Activated CD4-positive, CD25-positive, alpha-beta regulatory T cell treated with anti-CD3 and anti-CD28 coated beads, Interleukin-2, amount 50 U/mL, for 72 hours (primary cell): ENCODE results near the gene PGBD5.
"Not testable (repeated sequence)": the region's sequence is repeated elsewhere in the genome, so short reads cannot be mapped to it uniquely, and the experiment has no call there.

Source experiments
- DNase-seq: peaks from one replicate; pipeline ENCODE4 v3.0.0; 2021

The PGBD5 gene

GRCh38 chr1:230426246-230427093 lies at the start of gene PGBD5:
Gene PGBD5 (minus strand): TSS chr1:230426332. CDS start chr1:230425928, 404 bp downstream.
- peak; percentile 60 for DNase-seq

- DNase-seq: not testable (repeated sequence)
Measured at GRCh38 chr1:230474924-230475323, 48.8 kb upstream of the PGBD5 start.

GRCh38 chr1:230470750-230471149 lies 44.6 kb upstream of the PGBD5 start:
- DNase-seq: not testable (repeated sequence)

DNA sequence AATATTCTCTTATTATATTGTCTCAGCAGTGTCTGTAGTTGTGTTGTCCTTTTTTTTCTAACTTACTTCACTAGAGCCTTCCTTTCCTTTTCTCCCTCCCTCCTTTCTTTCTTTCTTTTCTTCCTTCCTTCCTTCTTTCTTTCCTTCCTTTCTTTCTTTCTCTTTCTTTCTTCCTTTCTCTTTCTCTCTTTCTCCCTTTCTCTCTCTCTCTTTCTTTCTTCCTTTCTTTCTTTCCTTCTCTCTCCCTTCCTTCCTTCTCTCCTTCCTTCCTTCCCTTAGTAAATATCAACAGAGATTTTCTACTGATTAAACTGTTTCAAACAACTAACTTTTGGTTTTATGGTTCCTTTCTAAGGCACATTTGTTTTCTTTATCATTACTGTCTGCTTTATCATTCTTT lies 43.1 kb upstream of the PGBD5 start:
- no peak for DNase-seq

- no peak for DNase-seq
Measured at GRCh38 chr1:230465691-230466090, 39.6 kb upstream of the PGBD5 start.

- no peak for DNase-seq
Measured at GRCh38 chr1:230464671-230465070, 38.5 kb upstream of the PGBD5 start.

- DNase-seq: no peak
Measured at GRCh38 chr1:230463760-230464159, 37.6 kb upstream of the PGBD5 start.

DNA sequence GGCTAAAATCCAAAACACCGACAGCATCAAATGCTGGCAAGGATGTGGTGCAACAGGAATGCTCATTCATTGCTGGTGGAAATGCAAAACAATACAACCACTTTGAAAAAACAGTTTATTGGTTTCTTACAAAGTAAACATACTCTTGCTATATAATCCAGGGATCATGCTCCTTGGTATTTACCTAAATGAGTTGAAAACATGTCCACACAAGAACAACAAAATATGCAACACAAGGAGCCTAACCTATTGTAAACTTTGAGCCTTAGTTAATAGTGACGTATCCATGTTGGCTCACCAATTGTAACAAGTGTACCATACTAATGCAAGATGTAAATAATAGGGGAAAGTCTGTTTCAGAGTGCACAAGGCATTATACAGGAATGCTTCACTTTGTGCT lies 37.2 kb upstream of the PGBD5 start:
- no peak for DNase-seq

DNA sequence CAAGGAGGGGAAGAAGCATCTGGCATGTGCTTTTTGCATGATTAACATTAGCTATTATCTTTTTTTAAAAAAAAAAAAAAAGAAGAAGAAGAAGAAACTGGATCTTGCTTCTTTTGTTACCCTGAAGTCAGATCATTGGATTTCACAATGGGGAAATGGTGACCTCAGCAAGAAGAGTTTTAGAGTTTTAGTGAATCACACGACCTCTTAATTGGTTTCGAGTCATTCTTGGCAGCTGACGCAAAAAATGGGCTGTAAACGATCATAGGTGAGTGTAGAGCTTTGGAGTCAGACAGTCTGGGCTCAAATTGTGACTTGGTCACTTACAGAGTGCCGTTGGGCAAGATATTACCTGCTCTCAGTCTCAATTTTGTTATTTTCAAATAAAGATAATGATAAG lies 33.3 kb upstream of the PGBD5 start:
- no peak for DNase-seq

DNA sequence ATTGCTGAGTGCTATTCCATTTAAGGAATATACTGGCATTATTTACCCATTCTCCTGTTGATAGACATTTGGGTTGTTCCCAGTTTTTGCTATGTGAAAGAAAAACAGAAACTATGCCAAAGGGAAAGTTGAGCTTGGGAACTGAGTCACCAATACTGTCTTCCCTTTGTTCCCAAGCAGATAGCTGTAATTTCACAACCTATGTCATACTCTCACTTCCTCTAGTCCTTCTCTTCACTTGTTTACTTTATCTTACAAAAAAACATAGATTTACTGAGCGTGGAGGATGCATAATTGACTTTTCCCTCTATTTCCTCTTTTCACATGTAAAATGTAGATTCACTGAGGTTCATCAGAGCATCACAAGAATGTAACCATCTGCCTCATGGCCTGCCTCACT lies 32.4 kb upstream of the PGBD5 start:
- DNase-seq: no peak

DNA sequence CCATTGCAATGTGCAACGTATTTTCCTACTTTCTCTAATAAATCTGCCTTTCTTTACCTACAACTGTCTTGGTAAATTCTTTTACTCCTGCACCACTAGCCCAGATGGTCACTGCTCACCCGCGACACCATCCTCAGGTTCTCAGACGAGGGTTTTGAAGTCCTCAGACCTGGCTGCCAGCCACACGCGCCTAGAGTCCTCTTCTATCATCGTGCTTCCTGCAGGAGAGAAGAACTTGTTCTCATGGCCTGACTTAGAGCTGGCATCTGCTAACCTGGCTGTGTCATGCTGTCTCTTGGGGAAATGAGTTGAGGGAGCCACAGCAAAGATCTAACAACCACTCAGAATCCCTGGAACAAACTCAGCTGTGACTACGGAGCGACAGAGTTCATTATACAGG lies 30.3 kb upstream of the PGBD5 start:
- no peak for DNase-seq

- DNase-seq: no peak
Measured at GRCh38 chr1:230455291-230455690, 29.2 kb upstream of the PGBD5 start.

DNA sequence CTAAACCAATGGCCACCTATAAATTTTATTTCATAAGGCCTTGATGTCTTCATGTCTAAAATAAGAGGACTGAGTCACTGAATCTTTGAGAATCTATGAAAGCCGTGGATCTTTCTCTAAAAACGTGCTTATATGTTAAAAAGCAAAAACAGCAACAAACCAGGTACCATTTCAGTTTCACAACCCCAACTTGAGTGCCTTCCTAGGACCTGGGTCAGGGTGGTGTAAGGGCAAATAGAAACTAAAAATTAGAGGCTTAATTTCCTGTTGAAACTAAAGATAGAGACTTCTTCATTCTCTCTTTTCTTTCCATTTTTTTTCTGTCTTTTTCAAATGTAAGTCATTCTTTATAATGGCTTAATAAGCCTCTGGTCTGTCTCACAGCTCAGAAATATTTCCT lies 27.2 kb upstream of the PGBD5 start:
- no peak for DNase-seq

GRCh38 chr1:230441183-230442029 lies 15.3 kb upstream of the PGBD5 start:
- no peak for DNase-seq

DNA sequence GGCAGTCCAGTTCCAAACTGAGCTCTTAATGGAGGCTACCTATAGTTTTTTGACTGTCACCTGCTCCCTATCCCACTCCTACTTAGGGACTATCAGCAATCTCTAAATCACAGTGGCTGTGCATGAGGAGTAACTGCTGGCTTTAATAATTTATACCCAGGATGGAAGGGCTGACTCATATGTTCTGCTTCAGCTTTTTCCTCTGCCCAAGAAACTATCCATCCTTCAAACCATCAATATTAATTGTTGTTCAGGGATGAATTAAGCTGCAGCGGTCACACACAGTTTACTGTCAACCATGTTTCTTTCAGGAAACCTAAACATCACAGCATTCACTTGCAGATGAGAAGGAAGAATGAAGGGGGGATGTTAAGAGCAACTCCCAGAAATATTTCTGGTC lies 9.0 kb upstream of the PGBD5 start:
- DNase-seq: no peak

DNA sequence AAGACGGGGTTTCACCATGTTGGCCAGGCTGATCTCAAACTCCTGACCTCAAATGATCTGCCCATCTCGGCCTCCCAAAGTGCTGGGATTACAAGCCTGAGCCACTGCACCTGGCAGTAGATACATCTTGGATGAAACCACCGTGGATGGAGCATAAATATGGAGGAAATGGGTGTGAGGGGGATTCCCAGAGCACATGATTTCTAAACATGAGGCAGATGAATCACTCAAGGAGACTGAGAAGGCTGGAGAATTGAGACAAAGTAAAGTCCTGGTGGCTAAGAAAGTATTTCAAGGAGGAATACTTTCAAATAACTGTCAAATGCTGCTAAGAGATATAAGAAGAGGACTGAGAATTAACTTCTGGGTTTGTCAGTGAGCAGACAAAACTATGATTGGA lies 5.4 kb upstream of the PGBD5 start:
- DNase-seq: no peak

DNA sequence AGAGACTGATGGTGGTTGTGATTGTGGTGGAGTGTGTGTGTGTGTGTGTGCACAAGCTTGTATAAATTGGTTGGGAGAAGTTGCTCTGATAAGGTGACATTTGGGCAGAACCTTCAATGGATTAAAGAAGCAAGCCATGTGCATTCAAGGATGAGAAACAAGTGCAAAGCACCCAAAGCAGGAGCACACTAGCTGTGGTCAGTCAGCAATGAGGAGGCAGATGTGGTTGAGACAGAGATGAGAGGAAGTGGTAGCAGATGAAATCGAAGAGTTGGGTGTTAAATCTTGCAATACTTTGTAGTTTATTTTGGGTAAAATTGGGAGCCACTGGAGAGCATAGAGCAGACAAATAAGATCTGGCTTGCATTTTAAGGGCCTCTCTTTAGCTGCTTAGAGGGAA lies 4.4 kb upstream of the PGBD5 start:
- DNase-seq: no peak

DNA sequence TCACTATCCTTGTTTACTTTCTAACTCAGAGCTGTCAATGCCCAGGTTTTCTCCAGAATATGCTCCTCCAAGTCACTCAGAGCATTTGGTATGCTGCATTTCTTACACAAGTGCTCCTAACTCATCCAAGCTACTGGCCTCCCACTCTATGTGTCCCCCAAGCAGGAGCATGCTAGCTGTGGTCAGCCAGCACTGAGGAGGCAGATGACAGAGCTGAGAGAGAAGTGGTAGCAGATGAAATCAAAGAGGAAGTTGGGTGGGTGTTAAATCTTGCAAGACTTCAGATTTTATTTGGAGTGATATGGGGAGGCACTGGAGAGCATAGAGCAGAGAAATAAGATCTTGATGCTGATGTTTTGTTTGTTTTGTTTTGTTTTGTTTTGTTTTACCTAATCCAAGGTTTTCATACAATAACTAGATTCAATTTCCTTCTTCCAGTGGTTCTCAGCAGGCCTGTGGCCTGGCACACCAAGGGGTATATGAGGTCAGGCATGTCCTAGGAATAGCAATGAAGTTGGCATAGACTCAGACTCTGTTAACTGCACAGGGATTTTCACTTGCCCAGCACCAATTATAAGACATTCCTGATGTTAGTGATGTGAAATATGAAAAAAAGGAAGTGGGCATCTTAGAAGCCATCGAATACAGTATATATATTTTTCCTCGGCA lies 3.1 kb upstream of the PGBD5 start:
- no peak for DNase-seq

GRCh38 chr1:230427981-230428380 lies 1.8 kb upstream of the PGBD5 start:
- DNase-seq: no peak

- no peak for DNase-seq
Measured at GRCh38 chr1:230427094-230427876, 1.2 kb upstream of the PGBD5 start.

DNA sequence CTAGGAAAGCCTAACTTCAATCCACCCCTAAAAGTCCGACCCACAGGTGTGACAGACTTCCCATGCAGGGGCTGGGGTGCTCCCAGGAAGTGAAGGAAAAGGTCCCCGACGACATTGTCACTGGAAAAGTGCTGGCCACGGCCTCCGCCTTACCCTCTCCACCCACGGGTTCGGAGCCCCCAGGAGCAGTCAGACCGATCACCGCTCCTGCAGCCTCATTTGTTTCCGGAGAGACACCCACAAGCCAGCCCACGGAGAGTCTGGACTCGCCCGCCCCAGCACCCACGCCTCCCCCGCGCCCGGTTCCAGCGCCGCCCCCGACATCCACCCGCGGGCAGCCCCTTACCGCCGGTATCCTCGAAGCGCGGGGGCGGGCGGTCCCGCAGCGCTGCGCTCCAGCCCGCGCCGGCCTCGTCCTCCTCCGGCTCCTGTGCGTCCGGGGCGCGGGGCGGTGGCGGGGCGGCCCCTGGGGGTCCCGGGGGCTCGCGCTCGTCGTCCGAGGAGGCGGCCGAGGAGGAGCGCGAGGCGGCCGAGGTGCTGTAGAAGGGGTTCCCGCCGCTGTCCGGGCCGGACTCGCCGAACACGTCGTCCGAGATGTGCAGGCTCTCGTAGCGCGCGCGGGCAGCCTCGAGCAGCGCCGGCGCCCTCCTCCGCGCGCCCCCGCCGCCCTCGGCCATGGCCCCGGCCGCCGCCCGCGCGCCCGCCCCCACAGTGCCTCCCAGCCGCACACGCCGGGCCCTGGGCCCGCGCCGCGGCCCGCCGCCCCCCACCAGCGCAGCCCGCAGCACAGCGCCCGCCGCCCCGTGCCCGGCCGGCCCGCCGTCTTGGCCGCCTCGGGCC lies 660 bp downstream of the PGBD5 start:
- DNase-seq: no peak
